HL-60 (cell line): Measurements from ENCODE around the gene MOGAT1.
A peak's percentile ranks its signal among the peaks of the same experiment; 100 is the strongest.

Source experiments
- DNase-seq, 2 experiments: peaks; one replicate each; pipeline ENCODE4 v3.0.0-alpha.2; 2010 to 2020; ENCODE audit warnings: low read depth in 1 of 2, low spot score in 1 of 2
- H3K27ac ChIP-seq: fragments of 250-450 bp; sonication (Bioruptor Pico); replicated peaks from 2 replicates; pipeline ENCODE4 v1.5.1; 2020; ENCODE audit warnings: mild to moderate bottlenecking, moderate library complexity
- H3K27me3 ChIP-seq: fragments of 250-450 bp; sonication (Bioruptor Pico); 2 replicates; pipeline ENCODE4 v1.5.1; 2021; ENCODE audit warnings: mild to moderate bottlenecking, moderate library complexity; ENCODE audit not compliant: insufficient read depth, poor library complexity, severe bottlenecking
- H3K4me3 ChIP-seq: replicated peaks from 2 replicates; pipeline ENCODE4 v1.5.1; 2011; ENCODE audit warnings: mild to moderate bottlenecking, control low read depth, low read length; ENCODE audit not compliant: insufficient read depth
- GABPA ChIP-seq: IDR thresholded peaks from 2 replicates; pipeline ENCODE4 v1.6.1; 2012; ENCODE audit warnings: low read depth
- POLR2AphosphoS5 ChIP-seq: IDR thresholded peaks from 2 replicates; pipeline ENCODE4 v1.6.1; 2012; ENCODE audit warnings: low read depth
- REST ChIP-seq: IDR thresholded peaks from 2 replicates; pipeline ENCODE4 v1.6.1; 2012; ENCODE audit warnings: low read depth; ENCODE audit not compliant: insufficient replicate concordance
- SPI1 ChIP-seq: IDR thresholded peaks from 2 replicates; pipeline ENCODE4 v1.6.1; 2012; ENCODE audit warnings: low read depth, mild to moderate bottlenecking, borderline replicate concordance
- TF ChIP-seq, protein P1 (sequence below): IDR thresholded peaks from one replicate; pipeline ENCODE4 v1.5.1; 2011; ENCODE audit warnings: low read length, control low read depth, inconsistent platforms; ENCODE audit not compliant: insufficient read depth

Gene MOGAT1

DNA sequence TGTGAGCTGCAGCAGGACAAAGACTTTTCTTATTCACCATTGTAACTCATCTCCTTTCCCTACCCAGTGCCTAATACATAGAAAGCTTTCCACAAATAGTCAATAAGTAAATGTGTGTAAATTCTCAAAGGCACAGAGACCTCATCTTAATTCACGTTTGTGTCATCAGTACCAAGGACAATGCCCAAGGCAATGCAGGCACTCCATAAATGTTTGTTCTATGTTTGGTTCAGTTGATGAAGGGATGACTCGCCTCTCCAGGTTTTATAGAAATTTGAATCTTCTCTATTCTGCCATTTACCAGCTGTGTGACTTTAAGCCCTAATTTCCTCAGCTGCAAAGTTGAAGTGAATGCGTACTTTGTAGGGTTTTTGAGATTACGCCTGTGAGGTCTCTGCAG lies 2.1 kb upstream of the MOGAT1 start:
- Histone ChIP-seq H3K4me3 (no peak overlapping the region), H3K27me3 (no peaks in the 10 kb centered on the region), H3K27ac (peak overlapping the region; percentile 40; the same call in 1 of the 2 replicates)
- no peak for DNase-seq
- TF ChIP-seq REST (peak; percentile 73), GABPA (no peak), SPI1 (no peak)
- TF ChIP-seq, protein P1, sequence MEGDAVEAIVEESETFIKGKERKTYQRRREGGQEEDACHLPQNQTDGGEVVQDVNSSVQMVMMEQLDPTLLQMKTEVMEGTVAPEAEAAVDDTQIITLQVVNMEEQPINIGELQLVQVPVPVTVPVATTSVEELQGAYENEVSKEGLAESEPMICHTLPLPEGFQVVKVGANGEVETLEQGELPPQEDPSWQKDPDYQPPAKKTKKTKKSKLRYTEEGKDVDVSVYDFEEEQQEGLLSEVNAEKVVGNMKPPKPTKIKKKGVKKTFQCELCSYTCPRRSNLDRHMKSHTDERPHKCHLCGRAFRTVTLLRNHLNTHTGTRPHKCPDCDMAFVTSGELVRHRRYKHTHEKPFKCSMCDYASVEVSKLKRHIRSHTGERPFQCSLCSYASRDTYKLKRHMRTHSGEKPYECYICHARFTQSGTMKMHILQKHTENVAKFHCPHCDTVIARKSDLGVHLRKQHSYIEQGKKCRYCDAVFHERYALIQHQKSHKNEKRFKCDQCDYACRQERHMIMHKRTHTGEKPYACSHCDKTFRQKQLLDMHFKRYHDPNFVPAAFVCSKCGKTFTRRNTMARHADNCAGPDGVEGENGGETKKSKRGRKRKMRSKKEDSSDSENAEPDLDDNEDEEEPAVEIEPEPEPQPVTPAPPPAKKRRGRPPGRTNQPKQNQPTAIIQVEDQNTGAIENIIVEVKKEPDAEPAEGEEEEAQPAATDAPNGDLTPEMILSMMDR, result no peak

- H3K4me3 ChIP-seq, result no peak overlapping the region
- H3K27me3 ChIP-seq, result no peaks in the 10 kb centered on the region
- TF ChIP-seq GABPA, result no peak
- TF ChIP-seq REST, result no peak
- TF ChIP-seq POLR2AphosphoS5, result no peak
- TF ChIP-seq, protein P1, result no peak
- no peak overlapping the region for H3K27ac ChIP-seq
- no peak for DNase-seq
Observed at GRCh38 chr2:222670191-222671038, 1.0 kb upstream of the MOGAT1 start.

- TF ChIP-seq GABPA (no peak), SPI1 (no peak), POLR2AphosphoS5 (no peak), REST (no peak)
- TF ChIP-seq, protein P1, result no peak
- no peaks in the 10 kb centered on the region for H3K27me3 ChIP-seq
- H3K27ac ChIP-seq, result no peak overlapping the region
- peak overlapping the region; percentile 30; the same call in 1 of the 2 replicates for H3K4me3 ChIP-seq
- no peak for DNase-seq
Observed at GRCh38 chr2:222672068-222672401, 577 bp downstream of the MOGAT1 start.
